ENCODE data around the gene MEGF11.
"Not testable (repeated sequence)": the region's sequence is repeated elsewhere in the genome, so short reads cannot be mapped to it uniquely, and the experiment has no call there.

MEGF11 gene

GRCh38 chr15:65990298-65990981 lies 263.1 kb downstream of the MEGF11 start:
- no peak for DNase-seq

DNA sequence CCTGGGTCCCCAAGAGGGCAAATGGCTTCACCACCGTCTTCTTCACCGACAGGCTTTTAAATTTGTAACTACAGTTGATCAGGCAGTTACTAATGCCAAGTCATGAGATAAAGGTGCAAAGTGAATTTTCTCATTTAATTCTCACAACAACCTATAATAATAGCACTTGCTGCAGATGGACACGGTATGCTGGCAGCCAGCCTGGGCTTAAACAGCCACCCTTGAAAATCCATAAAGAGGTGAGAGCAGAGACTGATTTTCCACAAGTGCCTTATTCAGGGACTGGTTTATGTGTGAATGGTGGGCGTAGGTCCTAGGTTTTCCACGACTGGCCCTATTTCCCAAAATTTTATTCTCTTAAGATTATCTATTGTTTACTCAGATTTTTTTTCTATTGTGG lies 266.4 kb downstream of the MEGF11 start:
- DNase-seq = no peak

GRCh38 chr15:65986416-65986815 lies 267.1 kb downstream of the MEGF11 start:
- DNase-seq = no peak

GRCh38 chr15:65985387-65985786 lies 268.2 kb downstream of the MEGF11 start:
- DNase-seq = no peak

GRCh38 chr15:65982627-65983322 lies 270.8 kb downstream of the MEGF11 start:
- no peak for DNase-seq

DNA sequence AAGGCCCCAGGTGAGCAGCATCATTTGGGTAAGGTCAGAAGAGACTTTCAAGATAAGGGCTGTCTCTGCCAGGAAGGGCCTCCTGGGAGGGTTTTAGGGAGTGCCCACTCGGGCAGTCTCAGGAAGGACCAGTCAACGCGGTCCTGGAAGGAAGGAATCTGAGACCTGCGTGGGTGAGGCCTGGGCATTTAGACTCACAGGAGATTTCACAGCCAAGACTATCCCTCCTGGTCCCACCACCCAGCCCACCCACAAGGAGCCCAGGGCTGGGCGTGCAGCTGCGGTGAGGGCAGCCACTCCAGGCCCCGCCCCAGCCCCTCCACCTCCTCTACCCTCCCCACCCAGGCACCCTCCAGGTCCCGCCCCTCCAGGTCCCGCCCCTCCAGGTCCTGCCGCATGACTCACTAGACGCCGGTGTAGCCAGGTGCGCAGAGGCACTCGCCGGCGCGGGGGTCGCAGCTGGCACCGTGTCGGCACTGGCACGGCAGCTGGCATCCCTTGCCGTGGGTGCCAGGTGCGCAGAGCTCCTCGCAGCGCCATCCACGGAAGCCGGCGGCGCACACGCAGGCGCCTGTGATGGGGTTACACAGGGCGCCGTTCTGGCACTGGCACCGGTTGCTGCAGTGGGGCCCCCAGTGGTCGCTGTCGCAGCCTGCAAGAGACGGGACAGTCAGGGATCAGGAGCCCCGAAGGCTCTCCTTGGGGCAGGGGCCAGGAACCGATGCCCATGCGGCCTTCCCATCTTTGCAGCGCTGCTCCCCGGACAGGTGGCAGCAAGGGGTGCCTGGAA lies 271.5 kb downstream of the MEGF11 start:
- DNase-seq = peak; percentile 72

DNA sequence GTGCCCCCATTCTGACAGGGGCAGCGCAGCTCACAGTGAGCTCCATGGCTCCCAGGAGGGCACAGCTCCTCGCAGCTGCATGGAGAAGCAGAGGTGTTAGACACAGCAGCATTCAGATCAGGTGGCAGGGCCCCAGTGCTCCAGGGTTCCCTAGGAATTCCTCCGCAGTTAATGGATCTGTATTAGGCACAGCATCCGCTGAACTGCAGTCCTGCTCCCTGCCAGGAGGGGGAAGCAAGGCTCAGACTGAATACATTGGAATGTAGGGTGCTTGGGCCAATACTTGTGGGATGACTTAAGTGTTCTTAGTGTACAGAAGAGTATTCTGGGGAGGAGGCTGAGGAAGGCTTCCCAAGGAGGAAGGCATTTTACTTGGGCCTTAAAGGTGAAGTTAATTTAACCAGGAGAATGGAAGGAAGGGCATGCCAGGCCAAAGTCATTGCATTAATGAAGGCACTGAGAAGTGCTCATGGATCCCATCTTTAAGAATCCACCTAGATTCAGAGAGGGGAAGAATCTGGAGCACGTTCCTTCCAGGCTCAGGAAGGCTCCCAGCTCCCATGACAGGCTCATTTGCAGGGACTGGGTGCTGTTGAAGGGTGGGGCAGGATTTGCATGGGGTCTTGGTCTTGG lies 272.6 kb downstream of the MEGF11 start:
- DNase-seq = no peak

GRCh38 chr15:65979837-65980236 lies 273.7 kb downstream of the MEGF11 start:
- DNase-seq = no peak

DNA sequence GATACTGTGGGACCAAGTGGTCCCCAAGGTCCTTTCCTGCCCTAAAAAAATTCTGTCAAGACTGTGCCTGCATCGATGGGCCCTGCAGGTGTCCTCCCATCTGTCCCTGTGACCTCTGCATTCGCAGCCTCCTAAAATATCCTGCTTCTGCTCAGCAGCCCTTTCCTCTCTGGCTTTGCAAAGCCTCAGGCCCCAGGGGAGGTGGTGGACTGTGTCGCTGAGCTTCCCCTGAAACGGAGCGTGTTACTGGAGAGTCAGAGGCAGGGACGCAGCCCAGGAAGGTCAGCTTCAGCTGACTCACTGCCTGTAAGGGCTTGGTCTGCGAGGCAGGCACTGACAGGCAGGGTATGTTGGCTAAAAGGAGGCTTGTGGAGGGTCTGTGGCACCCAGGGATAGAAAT lies 274.2 kb downstream of the MEGF11 start:
- no peak for DNase-seq

- no peak for DNase-seq
Observed at GRCh38 chr15:65978110-65978509, 275.4 kb downstream of the MEGF11 start.

- DNase-seq = not testable (repeated sequence)
Observed at GRCh38 chr15:65976196-65976595, 277.4 kb downstream of the MEGF11 start.

DNA sequence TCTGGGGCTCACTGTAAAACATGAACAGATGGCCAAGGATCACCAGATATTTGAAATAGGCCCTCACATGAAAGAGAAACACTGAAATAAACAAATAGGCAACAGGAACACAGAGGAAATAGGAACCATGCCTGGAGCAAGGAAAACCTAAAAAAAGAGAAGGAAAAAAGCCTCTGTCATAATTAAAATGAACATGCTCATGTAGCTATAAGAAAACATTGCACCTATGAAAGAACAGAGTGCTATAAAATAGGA lies 281.9 kb downstream of the MEGF11 start:
- no peak for DNase-seq

GRCh38 chr15:65970937-65971740 lies 282.4 kb downstream of the MEGF11 start:
- DNase-seq = no peak

- no peak for DNase-seq
Observed at GRCh38 chr15:65969865-65970816, 283.4 kb downstream of the MEGF11 start.

DNA sequence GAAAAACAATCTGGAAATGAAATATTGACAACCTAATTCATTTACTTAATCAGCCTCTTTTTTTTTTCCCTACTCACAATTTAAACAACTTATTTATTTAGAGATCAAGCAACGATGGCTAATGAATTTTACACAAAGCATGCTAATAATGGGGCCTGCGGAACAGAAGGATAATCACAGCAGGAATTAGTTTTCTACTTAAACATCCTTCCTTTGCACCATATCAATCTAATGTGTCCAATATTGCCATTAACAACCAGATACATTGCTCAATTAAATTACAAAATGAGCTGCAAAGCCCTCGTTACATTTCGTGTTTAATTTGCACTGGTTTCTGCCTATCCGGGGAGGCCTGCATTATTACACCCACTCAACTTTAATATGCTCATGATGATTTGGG lies 285.0 kb downstream of the MEGF11 start:
- no peak for DNase-seq

DNA sequence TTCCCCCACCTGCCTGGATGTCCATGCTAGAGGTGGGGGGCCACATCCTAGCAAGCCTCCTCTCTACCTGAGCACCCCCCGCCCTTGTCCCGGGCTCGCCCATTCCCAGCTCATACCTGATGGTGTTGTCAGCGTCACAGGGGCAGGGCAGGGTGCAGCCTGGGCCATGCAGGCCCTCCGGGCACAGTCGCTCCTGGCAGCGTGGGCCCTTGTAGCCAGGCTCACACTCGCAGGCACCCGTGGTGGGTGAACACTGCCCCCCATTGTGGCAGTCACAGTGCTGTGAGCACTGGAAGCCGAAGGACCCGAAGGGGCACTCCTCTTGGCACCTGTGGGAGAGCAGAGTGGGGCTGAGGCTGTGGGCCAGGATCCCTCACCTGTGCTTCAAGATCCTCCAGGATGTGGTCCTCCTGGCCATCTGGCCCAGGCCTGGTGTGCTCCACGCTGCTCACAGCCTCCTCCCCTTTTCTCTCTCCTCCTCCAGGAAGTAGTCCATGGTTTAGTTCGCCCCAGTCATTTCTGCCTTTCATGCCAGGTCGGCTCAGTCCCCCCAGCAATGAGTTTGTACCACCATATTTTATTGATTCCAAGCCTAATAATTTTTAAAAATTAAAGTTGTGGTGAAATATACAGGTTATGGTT lies 288.6 kb downstream of the MEGF11 start:
- DNase-seq = no peak

DNA sequence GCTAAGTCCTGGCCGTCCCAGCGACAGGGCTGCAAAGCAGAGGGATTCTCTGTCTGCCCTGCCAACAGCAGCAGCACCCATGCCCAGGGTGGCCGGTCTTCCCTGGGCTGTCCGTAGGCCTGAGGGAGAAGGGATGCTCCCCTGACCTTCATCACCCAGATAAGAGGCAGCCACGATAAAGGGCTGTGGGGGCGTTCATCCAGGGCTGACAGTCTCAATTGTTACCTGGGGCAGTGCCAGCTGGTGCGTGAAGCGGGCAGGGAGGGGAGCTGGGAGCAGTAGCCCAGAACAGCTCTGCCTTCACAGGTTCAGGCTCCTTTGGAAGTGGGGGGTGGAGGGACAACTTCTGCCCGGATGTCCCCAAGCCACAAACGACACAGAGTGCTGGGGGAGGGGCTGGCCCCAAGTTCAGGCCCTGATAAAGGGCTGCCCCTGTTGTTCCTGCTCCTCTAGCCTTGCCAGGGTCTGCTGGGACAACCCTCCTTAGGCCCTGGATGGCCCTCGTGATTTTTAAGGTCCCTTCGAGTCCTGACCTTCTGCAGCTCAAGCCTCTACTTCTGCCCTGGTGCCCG lies 289.6 kb downstream of the MEGF11 start:
- DNase-seq = no peak

DNA sequence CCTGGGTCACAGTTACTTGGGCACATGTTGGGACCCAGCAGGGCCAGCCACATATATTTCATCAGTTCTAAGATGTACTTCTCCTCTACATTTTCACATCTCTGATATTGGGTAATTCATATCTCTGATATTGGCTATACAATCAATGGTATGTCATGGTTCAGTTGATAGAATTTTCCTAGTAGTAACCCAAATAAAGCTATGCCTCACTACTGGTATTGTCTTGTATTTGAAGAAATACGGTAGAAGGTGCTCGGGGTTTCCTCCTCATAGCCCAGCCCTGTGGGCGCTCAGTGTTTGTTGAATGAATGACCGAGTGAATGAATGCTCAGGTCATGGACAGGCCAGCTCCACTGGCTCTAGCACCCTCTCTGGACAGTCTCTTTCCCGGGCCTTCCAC lies 290.2 kb downstream of the MEGF11 start:
- DNase-seq = no peak

DNA sequence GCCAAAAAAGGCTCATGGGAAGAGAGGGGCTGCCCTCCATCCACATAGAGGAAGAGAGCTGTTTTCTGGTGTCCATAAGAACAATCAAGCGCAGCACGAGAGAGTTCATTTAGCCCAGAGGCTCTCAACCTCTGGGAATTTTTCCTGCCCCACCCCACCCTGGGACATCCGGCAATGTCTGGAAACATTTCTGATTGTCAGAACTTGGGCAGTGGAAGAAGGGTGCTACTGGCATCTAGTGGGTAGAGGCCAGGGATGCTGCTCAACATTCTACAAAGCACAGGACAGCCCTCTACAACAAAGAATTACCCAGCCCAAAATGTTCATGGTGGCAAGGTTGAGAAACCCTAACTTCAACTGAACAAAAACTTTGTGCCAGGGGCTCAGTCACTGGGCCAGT lies 291.4 kb downstream of the MEGF11 start:
- DNase-seq = no peak

DNA sequence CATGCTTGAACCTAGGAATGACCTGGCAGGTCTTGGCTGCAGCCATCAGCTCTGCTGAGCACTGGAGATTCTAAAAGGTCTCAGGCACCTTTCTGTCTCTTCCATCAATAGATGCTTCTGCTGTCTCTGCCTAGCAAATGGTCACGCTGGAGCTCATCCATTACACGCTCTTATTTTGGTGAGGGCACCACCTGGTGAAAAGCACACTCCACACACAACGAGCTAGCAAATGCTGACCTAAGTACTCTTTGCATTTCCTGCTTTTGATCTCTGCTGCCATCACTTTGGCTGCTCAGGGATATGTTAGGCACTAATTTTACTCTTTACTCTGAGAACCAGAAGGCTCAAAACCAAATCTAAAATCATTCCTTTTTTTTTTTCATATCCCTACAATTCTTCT lies 293.0 kb downstream of the MEGF11 start:
- no peak for DNase-seq

GRCh38 chr15:65958835-65959234 lies 294.7 kb downstream of the MEGF11 start:
- DNase-seq = no peak
